HFF-Myc (cell line): Measurements from ENCODE around the gene WASF3.
"Not testable (repeated sequence)": the region's sequence is repeated elsewhere in the genome, so short reads cannot be mapped to it uniquely, and the experiment has no call there.

Experiments
- DNase-seq: peaks from one replicate; pipeline ENCODE4 v3.0.0-alpha.2; 2011; ENCODE audit warnings: low read depth; ENCODE audit errors: extremely low read depth
- H3K4me3 ChIP-seq: replicated peaks from 2 replicates; pipeline ENCODE4 v1.5.1; 2011; ENCODE audit warnings: low read depth, mild to moderate bottlenecking, control low read depth, low read length
- CTCF ChIP-seq: IDR thresholded peaks from 2 replicates; pipeline ENCODE4 v1.5.1; 2012; ENCODE audit warnings: mild to moderate bottlenecking, low read depth, low read length, control low read depth; ENCODE audit errors: missing control alignments

The WASF3 gene

GRCh38 chr13:26629260-26629825, 71.9 kb downstream of the WASF3 start:
- H3K4me3 ChIP-seq: no peak overlapping the region
- TF ChIP-seq CTCF: peak; percentile 11
- DNase-seq: no peak

- not testable (repeated sequence) for DNase-seq
Measured at GRCh38 chr13:26635634-26636033, 78.2 kb downstream of the WASF3 start.

GRCh38 chr13:26636073-26636472, 78.6 kb downstream of the WASF3 start:
- not testable (repeated sequence) for H3K4me3 ChIP-seq, DNase-seq

More at GRCh38 chr13:26635634-26636033, 78.2 kb downstream of the WASF3 start:
- not testable (repeated sequence) for H3K4me3 ChIP-seq

- TF ChIP-seq CTCF: no peak
- DNase-seq: no peak
- no peak overlapping the region for H3K4me3 ChIP-seq
Measured at GRCh38 chr13:26646603-26647002, 89.1 kb downstream of the WASF3 start.

GRCh38 chr13:26651234-26651633, 93.8 kb downstream of the WASF3 start:
- no peak for TF ChIP-seq CTCF
- H3K4me3 ChIP-seq: no peak overlapping the region
- DNase-seq: no peak

- no peak for TF ChIP-seq CTCF
- no peak for DNase-seq
- H3K4me3 ChIP-seq: no peak overlapping the region
Measured at GRCh38 chr13:26653310-26653709, 95.8 kb downstream of the WASF3 start.

GRCh38 chr13:26653842-26654241, 96.4 kb downstream of the WASF3 start:
- no peak overlapping the region for H3K4me3 ChIP-seq
- no peak for TF ChIP-seq CTCF
- no peak for DNase-seq

- no peak for DNase-seq
Measured at GRCh38 chr13:26656919-26657318, 99.4 kb downstream of the WASF3 start.

More at GRCh38 chr13:26656919-26657318, 99.4 kb downstream of the WASF3 start:
- TF ChIP-seq CTCF: no peak
- no peak overlapping the region for H3K4me3 ChIP-seq
